ENCODE results near the gene CDC42EP3. TPM values are rescaled to one million over a fixed set of nuclear protein-coding genes. Genes with fewer than 3 reads are reported as not detected.

CDC42EP3 gene
- total and polyA plus RNA-seq, 2 experiments from 2014 or later = 31.4 TPM

DNA sequence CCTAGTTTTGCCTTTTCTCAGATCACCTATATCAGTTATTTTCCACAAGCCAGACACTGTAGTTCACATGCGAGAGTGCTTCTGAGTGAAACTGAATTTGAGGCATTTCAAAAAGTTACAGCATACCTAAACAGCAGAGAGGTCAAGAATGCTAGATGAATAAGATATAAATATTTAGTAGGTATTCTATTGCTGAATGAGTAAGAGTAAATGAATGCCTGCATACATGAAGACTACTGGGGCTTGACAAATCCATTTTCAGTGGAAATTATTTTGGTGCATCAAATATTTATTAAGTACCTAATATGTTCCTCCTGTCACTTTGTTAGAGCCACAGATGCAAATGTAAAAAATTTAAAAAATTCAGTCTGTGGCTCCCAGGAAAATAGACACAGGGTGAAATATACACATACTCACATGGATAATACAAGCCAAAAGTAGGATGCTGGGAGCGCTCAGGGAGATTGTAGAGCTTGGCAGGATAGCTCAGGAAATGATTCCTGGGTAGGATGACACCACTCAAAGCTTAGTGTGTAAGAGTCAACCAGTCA is 27.6 kb upstream of the CDC42EP3 start (continued):
- TF ChIP-seq, protein P1, sequence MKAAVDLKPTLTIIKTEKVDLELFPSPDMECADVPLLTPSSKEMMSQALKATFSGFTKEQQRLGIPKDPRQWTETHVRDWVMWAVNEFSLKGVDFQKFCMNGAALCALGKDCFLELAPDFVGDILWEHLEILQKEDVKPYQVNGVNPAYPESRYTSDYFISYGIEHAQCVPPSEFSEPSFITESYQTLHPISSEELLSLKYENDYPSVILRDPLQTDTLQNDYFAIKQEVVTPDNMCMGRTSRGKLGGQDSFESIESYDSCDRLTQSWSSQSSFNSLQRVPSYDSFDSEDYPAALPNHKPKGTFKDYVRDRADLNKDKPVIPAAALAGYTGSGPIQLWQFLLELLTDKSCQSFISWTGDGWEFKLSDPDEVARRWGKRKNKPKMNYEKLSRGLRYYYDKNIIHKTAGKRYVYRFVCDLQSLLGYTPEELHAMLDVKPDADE (IDR thresholded peaks at IDR 0.05) = no peak
- TF ChIP-seq EZH2 (IDR thresholded peaks at IDR 0.05; ENCODE audit: low read depth, unreplicated experiment) = no peak
- TF ChIP-seq, protein P2, sequence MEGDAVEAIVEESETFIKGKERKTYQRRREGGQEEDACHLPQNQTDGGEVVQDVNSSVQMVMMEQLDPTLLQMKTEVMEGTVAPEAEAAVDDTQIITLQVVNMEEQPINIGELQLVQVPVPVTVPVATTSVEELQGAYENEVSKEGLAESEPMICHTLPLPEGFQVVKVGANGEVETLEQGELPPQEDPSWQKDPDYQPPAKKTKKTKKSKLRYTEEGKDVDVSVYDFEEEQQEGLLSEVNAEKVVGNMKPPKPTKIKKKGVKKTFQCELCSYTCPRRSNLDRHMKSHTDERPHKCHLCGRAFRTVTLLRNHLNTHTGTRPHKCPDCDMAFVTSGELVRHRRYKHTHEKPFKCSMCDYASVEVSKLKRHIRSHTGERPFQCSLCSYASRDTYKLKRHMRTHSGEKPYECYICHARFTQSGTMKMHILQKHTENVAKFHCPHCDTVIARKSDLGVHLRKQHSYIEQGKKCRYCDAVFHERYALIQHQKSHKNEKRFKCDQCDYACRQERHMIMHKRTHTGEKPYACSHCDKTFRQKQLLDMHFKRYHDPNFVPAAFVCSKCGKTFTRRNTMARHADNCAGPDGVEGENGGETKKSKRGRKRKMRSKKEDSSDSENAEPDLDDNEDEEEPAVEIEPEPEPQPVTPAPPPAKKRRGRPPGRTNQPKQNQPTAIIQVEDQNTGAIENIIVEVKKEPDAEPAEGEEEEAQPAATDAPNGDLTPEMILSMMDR (conservative IDR thresholded peaks at IDR 0.05; ENCODE audit: low read depth in 2 of 2) = no peak
- no peak for TF ChIP-seq ZNF114 (CRISPR knock-in tag; IDR thresholded peaks at IDR 0.05)
- no peak for TF ChIP-seq CREB1 (CRISPR knock-in tag; IDR thresholded peaks at IDR 0.05; ENCODE audit: low read depth)
- TF ChIP-seq, protein P3, sequence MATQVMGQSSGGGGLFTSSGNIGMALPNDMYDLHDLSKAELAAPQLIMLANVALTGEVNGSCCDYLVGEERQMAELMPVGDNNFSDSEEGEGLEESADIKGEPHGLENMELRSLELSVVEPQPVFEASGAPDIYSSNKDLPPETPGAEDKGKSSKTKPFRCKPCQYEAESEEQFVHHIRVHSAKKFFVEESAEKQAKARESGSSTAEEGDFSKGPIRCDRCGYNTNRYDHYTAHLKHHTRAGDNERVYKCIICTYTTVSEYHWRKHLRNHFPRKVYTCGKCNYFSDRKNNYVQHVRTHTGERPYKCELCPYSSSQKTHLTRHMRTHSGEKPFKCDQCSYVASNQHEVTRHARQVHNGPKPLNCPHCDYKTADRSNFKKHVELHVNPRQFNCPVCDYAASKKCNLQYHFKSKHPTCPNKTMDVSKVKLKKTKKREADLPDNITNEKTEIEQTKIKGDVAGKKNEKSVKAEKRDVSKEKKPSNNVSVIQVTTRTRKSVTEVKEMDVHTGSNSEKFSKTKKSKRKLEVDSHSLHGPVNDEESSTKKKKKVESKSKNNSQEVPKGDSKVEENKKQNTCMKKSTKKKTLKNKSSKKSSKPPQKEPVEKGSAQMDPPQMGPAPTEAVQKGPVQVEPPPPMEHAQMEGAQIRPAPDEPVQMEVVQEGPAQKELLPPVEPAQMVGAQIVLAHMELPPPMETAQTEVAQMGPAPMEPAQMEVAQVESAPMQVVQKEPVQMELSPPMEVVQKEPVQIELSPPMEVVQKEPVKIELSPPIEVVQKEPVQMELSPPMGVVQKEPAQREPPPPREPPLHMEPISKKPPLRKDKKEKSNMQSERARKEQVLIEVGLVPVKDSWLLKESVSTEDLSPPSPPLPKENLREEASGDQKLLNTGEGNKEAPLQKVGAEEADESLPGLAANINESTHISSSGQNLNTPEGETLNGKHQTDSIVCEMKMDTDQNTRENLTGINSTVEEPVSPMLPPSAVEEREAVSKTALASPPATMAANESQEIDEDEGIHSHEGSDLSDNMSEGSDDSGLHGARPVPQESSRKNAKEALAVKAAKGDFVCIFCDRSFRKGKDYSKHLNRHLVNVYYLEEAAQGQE (IDR thresholded peaks at IDR 0.05; ENCODE audit: unreplicated experiment) = no peak
- TF ChIP-seq POLR2AphosphoS5 (IDR thresholded peaks at IDR 0.05; ENCODE audit: low read depth) = no peak
- TF ChIP-seq NANOG (IDR thresholded peaks at IDR 0.05; ENCODE audit: borderline replicate concordance) = no peak

DNA sequence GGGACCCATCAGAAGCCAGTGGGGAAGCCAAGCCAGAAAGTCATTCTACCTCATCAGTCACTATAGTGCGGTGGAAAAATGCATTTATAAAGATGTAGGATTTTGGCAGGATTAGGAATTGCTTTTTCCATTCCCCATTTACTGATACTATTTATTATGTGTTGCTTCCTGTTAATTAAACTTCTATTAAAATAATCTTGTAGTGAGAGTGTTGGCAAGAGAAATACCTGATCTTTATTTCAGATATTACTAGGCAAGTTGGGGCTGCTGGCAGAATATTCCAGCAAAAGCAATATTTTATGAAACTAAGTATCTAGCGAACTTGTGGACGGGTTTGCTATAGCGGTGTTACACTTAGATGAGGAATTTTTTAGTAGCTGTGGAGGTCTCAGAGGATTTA is 23.9 kb upstream of the CDC42EP3 start:
- Histone ChIP-seq H3K27ac (ENCODE audit: low read depth) (no peak overlapping the region), H3F3A (replicated peaks; ENCODE audit: low read depth) (no peaks in the 10 kb centered on the region), H3K4me1 (ENCODE audit: insufficient read depth) (no peaks in the 10 kb centered on the region), H4K20me1 (replicated peaks; ENCODE audit: insufficient read depth) (no peaks in the 10 kb centered on the region), H2AFZ (no peak overlapping the region), H3K79me2 (replicated peaks; ENCODE audit: insufficient read depth) (no peaks in the 10 kb centered on the region), H3K4me2 (no peak overlapping the region), H3K9me2 (ENCODE audit: insufficient read depth) (peaks cover 3% of the 10 kb centered on the region; the same call in 1 of the 2 replicates), H3K27me3 (ENCODE audit: insufficient read depth) (no peaks in the 10 kb centered on the region), H3K36me3 (ENCODE audit: insufficient read depth) (no peaks in the 10 kb centered on the region), H3K4me3 (no peak overlapping the region)
- no peaks in the 10 kb centered on the region for H3K9me3 Mint-ChIP-seq
- TF ChIP-seq, protein P1 (IDR thresholded peaks at IDR 0.05) = no peak
- TF ChIP-seq JUNB (IDR thresholded peaks at IDR 0.05; ENCODE audit: unreplicated experiment) (no peak), ZNF331 (CRISPR knock-in tag; IDR thresholded peaks at IDR 0.05; ENCODE audit: low read depth) (no peak)
- no peak overlapping the region for H3K4me3 Mint-ChIP-seq
- H3K4me1 Mint-ChIP-seq = no peaks in the 10 kb centered on the region
- no peak for DNase-seq (ENCODE audit: low spot score)
- no peak overlapping the region for H3K27ac Mint-ChIP-seq
- ATAC-seq = no peak
- peaks cover 2% of the 10 kb centered on the region for H3K27me3 Mint-ChIP-seq (ENCODE audit: insufficient read depth, low read depth, poor library complexity)
- H3K36me3 Mint-ChIP-seq (ENCODE audit: low read depth) = no peaks in the 10 kb centered on the region
